Gastrocnemius medialis (tissue), 4 donors: ENCODE measurements around the gene KRT82.

ENCODE experiments used
- CTCF ChIP-seq, 5 experiments: fragments of 450-650 bp in 3 of 5; fragments of 200-600 bp in 2 of 5; sonication (generic) in 2 of 5; IDR thresholded peaks in 4 of 5; conservative IDR thresholded peaks in 1 of 5; 1 replicate in 4 of 5; 2 replicates in 1 of 5; pipeline ENCODE4 v1.5.1; 2016 to 2019; ENCODE audit warnings: antibody characterized with exemption in 5 of 5, mild to moderate bottlenecking in 3 of 5, moderate library complexity in 3 of 5
- POLR2A ChIP-seq, 2 donors: fragments of 450-650 bp; IDR thresholded peaks; one replicate each; pipeline ENCODE4 v1.6.1; 2017; ENCODE audit warnings: antibody characterized with exemption in 2 of 2, mild to moderate bottlenecking in 2 of 2, moderate library complexity in 2 of 2

- TF ChIP-seq POLR2A (IDR thresholded peaks at IDR 0.05): no peak
- TF ChIP-seq CTCF (IDR thresholded peaks at IDR 0.05 in 4 of 5, conservative IDR thresholded peaks at IDR 0.05 in 1 of 5): no peak
These were observed 58.3 kb downstream of the KRT82 start for GRCh38 chr12:52347551-52348510.
